Loucy (cell line): ENCODE data around the gene GNAQ.

Experiments
- H2AFZ ChIP-seq: fragments of 200-600 bp; sonication (generic); 2 replicates; pipeline ENCODE4 v1.6.0; 2016; ENCODE audit warnings: antibody characterized with exemption, mild to moderate bottlenecking, low read length, moderate library complexity
- H3F3A ChIP-seq: fragments of 200-600 bp; 2 replicates; pipeline ENCODE4 v1.6.0; 2016; ENCODE audit warnings: antibody characterized with exemption, low read depth, mild to moderate bottlenecking
- H3K27me3 ChIP-seq: fragments of 200-600 bp; sonication (generic); 2 replicates; pipeline ENCODE4 v1.6.1; 2014; ENCODE audit warnings: low read length, mild to moderate bottlenecking; ENCODE audit not compliant: insufficient read depth, poor library complexity, severe bottlenecking
- H3K36me3 ChIP-seq: fragments of 200-600 bp; sonication (generic); 2 replicates; pipeline ENCODE4 v1.6.1; 2016; ENCODE audit warnings: low read length; ENCODE audit not compliant: insufficient read depth
- H3K4me1 ChIP-seq: fragments of 200-600 bp; sonication (generic); 2 replicates; pipeline ENCODE4 v1.5.1; 2014; ENCODE audit warnings: low read length, mild to moderate bottlenecking; ENCODE audit not compliant: insufficient read depth, poor library complexity, severe bottlenecking
- H3K4me2 ChIP-seq: fragments of 200-600 bp; sonication (generic); 2 replicates; pipeline ENCODE4 v1.6.0; 2014; ENCODE audit warnings: antibody characterized with exemption, low read length, low read depth, mild to moderate bottlenecking; ENCODE audit not compliant: poor library complexity, severe bottlenecking
- H3K4me3 ChIP-seq: fragments of 200-600 bp; sonication (generic); 2 replicates; pipeline ENCODE4 v1.5.1; 2014; ENCODE audit warnings: low read length, mild to moderate bottlenecking, mixed read lengths; ENCODE audit not compliant: poor library complexity, severe bottlenecking
- H3K79me2 ChIP-seq: fragments of 200-600 bp; sonication (generic); 2 replicates; pipeline ENCODE4 v1.6.1; 2014; ENCODE audit warnings: low read length; ENCODE audit not compliant: insufficient read depth
- H3K9ac ChIP-seq: fragments of 200-600 bp; sonication (generic); 2 replicates; pipeline ENCODE4 v1.6.0; 2014; ENCODE audit warnings: mild to moderate bottlenecking, low read depth, low read length, moderate library complexity; ENCODE audit not compliant: poor library complexity, severe bottlenecking
- H3K9me2 ChIP-seq: fragments of 200-600 bp; sonication (generic); replicated peaks from 2 replicates; pipeline ENCODE4 v1.6.1; 2016; ENCODE audit warnings: low read depth, low read length, mixed read lengths
- H3K9me3 ChIP-seq: fragments of 200-600 bp; sonication (generic); 2 replicates; pipeline ENCODE4 v1.6.1; 2014; ENCODE audit warnings: mild to moderate bottlenecking, antibody characterized with exemption, low read length, low read depth; ENCODE audit not compliant: insufficient read depth
- H4K20me1 ChIP-seq: fragments of 200-600 bp; sonication (generic); 2 replicates; pipeline ENCODE4 v1.6.0; 2014; ENCODE audit warnings: antibody characterized with exemption, low read length, mild to moderate bottlenecking; ENCODE audit not compliant: insufficient read depth, poor library complexity, severe bottlenecking
- EZH2phosphoT487 ChIP-seq: fragments of 200-600 bp; IDR thresholded peaks from 2 replicates; pipeline ENCODE4 v1.6.1; 2018; ENCODE audit warnings: antibody characterized with exemption, mild to moderate bottlenecking, moderate library complexity, borderline replicate concordance
- TF ChIP-seq, protein P1 (sequence below): fragments of 200-600 bp; sonication (generic); conservative IDR thresholded peaks from 2 replicates; pipeline ENCODE4 v1.5.1; 2014; ENCODE audit warnings: mild to moderate bottlenecking, antibody characterized with exemption, low read length

The GNAQ gene

DNA sequence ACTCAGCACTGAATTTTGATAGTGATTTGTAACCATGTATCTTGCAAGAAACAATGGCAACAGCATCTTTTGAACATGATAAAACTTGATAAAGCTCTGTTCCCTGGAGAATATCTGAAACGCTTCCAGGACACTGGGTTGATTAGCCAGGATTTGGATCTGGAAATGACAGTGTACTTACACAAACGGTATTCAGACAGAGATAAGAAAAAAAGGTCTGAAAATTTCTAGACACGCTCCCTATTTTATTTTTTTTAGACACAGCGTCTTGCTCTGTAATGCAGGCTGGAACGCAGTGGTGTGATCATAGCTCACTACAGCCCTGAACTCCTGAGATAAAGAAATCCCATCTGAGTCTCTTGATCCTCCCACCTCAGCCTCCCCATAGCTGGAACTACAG lies 109.0 kb downstream of the GNAQ start:
- Histone ChIP-seq H3K4me2 (no peak overlapping the region), H3K4me3 (no peak overlapping the region), H3K9me3 (no peaks in the 10 kb centered on the region), H2AFZ (no peak overlapping the region), H3K36me3 (peaks cover 44% of the 10 kb centered on the region), H3K27me3 (no peaks in the 10 kb centered on the region), H3K79me2 (peaks cover 98% of the 10 kb centered on the region), H3K9ac (no peak overlapping the region), H3K4me1 (peaks cover 46% of the 10 kb centered on the region), H3F3A (no peaks in the 10 kb centered on the region; the same call in 1 of the 2 replicates), H4K20me1 (peaks cover 35% of the 10 kb centered on the region), H3K9me2 (no peaks in the 10 kb centered on the region)
- TF ChIP-seq, protein P1, sequence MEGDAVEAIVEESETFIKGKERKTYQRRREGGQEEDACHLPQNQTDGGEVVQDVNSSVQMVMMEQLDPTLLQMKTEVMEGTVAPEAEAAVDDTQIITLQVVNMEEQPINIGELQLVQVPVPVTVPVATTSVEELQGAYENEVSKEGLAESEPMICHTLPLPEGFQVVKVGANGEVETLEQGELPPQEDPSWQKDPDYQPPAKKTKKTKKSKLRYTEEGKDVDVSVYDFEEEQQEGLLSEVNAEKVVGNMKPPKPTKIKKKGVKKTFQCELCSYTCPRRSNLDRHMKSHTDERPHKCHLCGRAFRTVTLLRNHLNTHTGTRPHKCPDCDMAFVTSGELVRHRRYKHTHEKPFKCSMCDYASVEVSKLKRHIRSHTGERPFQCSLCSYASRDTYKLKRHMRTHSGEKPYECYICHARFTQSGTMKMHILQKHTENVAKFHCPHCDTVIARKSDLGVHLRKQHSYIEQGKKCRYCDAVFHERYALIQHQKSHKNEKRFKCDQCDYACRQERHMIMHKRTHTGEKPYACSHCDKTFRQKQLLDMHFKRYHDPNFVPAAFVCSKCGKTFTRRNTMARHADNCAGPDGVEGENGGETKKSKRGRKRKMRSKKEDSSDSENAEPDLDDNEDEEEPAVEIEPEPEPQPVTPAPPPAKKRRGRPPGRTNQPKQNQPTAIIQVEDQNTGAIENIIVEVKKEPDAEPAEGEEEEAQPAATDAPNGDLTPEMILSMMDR, result no peak
- no peak for TF ChIP-seq EZH2phosphoT487

DNA sequence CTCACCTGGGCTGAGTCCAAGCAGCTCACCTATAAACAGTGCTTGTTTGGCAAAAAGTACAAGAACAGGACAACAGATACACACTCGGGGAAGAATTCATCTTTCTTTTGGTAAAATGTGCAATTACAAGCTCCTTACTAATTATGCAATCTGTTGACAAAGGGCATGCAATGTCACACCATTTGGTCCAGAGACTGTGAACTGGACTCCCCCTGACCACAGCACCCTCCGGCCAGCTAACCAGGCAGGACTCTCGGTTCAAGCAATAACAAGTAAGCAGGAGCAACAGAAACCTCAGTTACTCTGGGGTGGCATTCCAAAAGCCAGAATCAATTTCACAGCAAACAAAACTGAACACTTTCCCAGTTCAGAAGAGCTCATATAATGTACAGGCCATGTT lies 113.8 kb downstream of the GNAQ start:
- peaks cover 34% of the 10 kb centered on the region for H3K4me1 ChIP-seq
- no peaks in the 10 kb centered on the region for H3F3A ChIP-seq
- no peak for TF ChIP-seq EZH2phosphoT487
- TF ChIP-seq, protein P1, result no peak
- no peaks in the 10 kb centered on the region for H3K9me3 ChIP-seq
- peak overlapping the region; percentile 40 for H3K9ac ChIP-seq
- peaks cover 98% of the 10 kb centered on the region for H3K79me2 ChIP-seq
- H3K36me3 ChIP-seq, result peaks cover 59% of the 10 kb centered on the region
- H3K4me2 ChIP-seq, result no peak overlapping the region
- no peaks in the 10 kb centered on the region for H4K20me1 ChIP-seq
- no peak overlapping the region for H3K4me3 ChIP-seq
- H2AFZ ChIP-seq, result no peak overlapping the region
- H3K27me3 ChIP-seq, result no peaks in the 10 kb centered on the region
- H3K9me2 ChIP-seq, result no peaks in the 10 kb centered on the region

DNA sequence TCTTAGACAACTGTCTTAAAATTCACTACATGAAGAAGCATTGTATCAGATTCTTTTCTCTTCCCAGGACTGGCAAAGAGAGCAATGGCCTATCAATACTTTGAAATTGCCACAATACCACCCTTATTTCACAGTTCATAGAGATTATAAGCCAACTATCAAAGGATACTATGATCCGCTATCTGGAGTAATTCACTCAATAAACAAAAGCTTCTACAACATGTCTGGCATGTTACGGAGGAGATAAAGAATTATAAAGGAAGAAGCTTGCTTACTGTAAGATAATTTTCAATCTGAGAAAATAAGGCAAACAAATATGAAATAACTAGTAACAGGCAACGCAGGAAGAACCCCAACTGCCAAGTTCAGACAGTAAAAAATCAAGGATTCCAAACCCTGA lies 114.8 kb downstream of the GNAQ start:
- Histone ChIP-seq H3K27me3 (no peaks in the 10 kb centered on the region), H3K36me3 (peaks cover 54% of the 10 kb centered on the region), H3K4me1 (peaks cover 44% of the 10 kb centered on the region), H2AFZ (no peak overlapping the region), H3K4me3 (peak overlapping the region; percentile 2), H3K79me2 (peaks cover 98% of the 10 kb centered on the region), H3K9me2 (no peaks in the 10 kb centered on the region), H3K9ac (peak overlapping the region; percentile 40), H4K20me1 (no peaks in the 10 kb centered on the region), H3K4me2 (peak overlapping the region; percentile 37), H3K9me3 (no peaks in the 10 kb centered on the region), H3F3A (no peaks in the 10 kb centered on the region)
- no peak for TF ChIP-seq EZH2phosphoT487
- TF ChIP-seq, protein P1, result no peak
